ENCODE measurements around the gene APLP1. TPM values are rescaled to one million over a fixed set of nuclear protein-coding genes. Genes with fewer than 3 reads are reported as not detected.
A peak's percentile ranks its signal among the peaks of the same experiment; 100 is the strongest.

The APLP1 gene
- polyA plus RNA-seq (2011; rRNA removed) (6.8 and 10.9 TPM in 2 replicates), polyA minus RNA-seq (2011; rRNA and poly(A)+ RNA removed) (3.3 and 4.4 TPM in 2 replicates)

DNA sequence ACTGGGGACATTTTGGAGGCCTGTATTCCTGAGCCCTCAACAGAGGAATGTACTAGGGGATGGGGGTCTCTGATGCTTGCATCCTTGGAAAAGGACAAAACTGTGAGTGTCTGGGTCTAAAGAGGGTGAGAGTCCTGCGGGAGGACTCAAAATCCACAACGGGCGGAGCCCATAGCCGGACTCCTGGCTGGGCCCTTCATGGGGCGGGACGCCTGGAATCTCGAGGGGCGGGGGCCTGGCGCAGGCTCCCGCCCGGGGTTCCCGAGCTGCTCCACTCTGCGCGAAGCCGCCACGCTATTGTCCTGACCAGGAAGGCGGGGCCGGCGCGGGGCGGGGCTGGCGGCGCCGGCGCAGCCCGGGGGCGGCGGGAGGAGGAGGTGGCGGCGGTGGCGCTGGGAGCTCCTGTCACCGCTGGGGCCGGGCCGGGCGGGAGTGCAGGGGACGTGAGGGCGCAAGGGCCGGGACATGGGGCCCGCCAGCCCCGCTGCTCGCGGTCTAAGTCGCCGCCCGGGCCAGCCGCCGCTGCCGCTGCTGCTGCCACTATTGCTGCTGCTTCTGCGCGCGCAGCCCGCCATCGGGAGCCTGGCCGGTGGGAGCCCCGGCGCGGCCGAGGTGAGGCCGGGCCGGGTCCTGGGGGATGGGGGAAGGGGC lies at the start of gene APLP1:
APLP1 (plus strand) TSS at position 403 of the 651 bp plus-strand sequence; CDS start at position 466, 63 bp downstream.
- no peak for DNase-seq (ENCODE audit: low read depth, low spot score)
- Histone ChIP-seq H3K27ac (ENCODE audit: low read depth, low read length) (no peak within 1 kb of the TSS), H3K4me3 (ENCODE audit: low read depth, low read length) (peak within 1 kb of the TSS; percentile 45), H3K9me3 (ENCODE audit: control insufficient read depth, insufficient read depth, low read length) (no peaks in the 10 kb centered on the region; the same call in 1 of the 2 replicates), H3K27me3 (ENCODE audit: control insufficient read depth, insufficient read depth, low read length) (peaks cover 24% of the 10 kb centered on the region)
- ChIA-PET POLR2A (no interaction called here), CTCF (no interaction called here)
- TF ChIP-seq CTCF (IDR thresholded peaks at IDR 0.05; ENCODE audit: low read depth, low read length) = no peak

GRCh38 chr19:35822579-35822978 lies 45.8 kb upstream of the APLP1 start:
- Histone ChIP-seq H3K4me3 (ENCODE audit: low read depth, low read length) (no peak overlapping the region), H3K9me3 (ENCODE audit: control insufficient read depth, insufficient read depth, low read length) (no peaks in the 10 kb centered on the region), H3K27ac (ENCODE audit: low read depth, low read length) (no peak overlapping the region), H3K27me3 (ENCODE audit: control insufficient read depth, insufficient read depth, low read length) (peaks cover 4% of the 10 kb centered on the region)
- CTCF ChIA-PET = no interaction called here
- no peak for DNase-seq (ENCODE audit: low read depth, low spot score)
- no peak for TF ChIP-seq CTCF (IDR thresholded peaks at IDR 0.05; ENCODE audit: low read depth, low read length)
- POLR2A ChIA-PET = no interaction called here

DNA sequence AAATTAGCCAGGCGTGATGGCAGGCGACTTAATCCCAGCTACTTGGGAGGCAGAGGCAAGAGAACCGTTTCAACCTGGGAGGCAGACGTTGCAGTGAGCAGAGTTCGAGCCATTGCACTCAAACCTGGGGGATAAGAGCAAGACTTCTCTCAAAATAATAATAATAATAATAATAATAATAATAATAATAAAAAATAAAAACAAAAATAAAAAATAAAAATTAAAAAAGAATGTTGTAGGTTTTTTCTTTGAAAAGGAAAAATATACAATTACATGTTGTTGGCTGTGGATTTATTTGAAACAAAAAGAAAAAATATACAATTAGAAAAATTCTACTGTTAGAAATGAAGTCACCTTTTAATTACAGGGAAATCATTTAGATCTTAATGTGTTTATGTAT lies 44.2 kb upstream of the APLP1 start:
- ChIA-PET POLR2A (no interaction called here), CTCF (no interaction called here)
- Histone ChIP-seq H3K27me3 (ENCODE audit: control insufficient read depth, insufficient read depth, low read length) (no peaks in the 10 kb centered on the region), H3K4me3 (ENCODE audit: low read depth, low read length) (no peak overlapping the region), H3K27ac (ENCODE audit: low read depth, low read length) (no peak overlapping the region), H3K9me3 (ENCODE audit: control insufficient read depth, insufficient read depth, low read length) (no peaks in the 10 kb centered on the region)
- no peak for DNase-seq (ENCODE audit: low read depth, low spot score)
- no peak for TF ChIP-seq CTCF (IDR thresholded peaks at IDR 0.05; ENCODE audit: low read depth, low read length)

GRCh38 chr19:35828692-35829301 lies 39.6 kb upstream of the APLP1 start:
- POLR2A ChIA-PET = interaction anchor here (0.7 kb wide), 1 partner anchor 51 kb away, joined by 3 read pairs; no protein-coding TSS in a partner anchor
- TF ChIP-seq CTCF (IDR thresholded peaks at IDR 0.05; ENCODE audit: low read depth, low read length) = no peak
- CTCF ChIA-PET = interaction anchor here (0.6 to 1.5 kb wide), 2 partner anchors 9 to 85 kb away, joined by 5 to 7 read pairs; no protein-coding TSS in a partner anchor
- H3K27ac ChIP-seq (ENCODE audit: low read depth, low read length) = no peak overlapping the region
- peaks cover 2% of the 10 kb centered on the region for H3K27me3 ChIP-seq (ENCODE audit: control insufficient read depth, insufficient read depth, low read length)
- peak; percentile 23 for DNase-seq (ENCODE audit: low read depth, low spot score)
- H3K9me3 ChIP-seq (ENCODE audit: control insufficient read depth, insufficient read depth, low read length) = no peaks in the 10 kb centered on the region
- H3K4me3 ChIP-seq (ENCODE audit: low read depth, low read length) = no peak overlapping the region

DNA sequence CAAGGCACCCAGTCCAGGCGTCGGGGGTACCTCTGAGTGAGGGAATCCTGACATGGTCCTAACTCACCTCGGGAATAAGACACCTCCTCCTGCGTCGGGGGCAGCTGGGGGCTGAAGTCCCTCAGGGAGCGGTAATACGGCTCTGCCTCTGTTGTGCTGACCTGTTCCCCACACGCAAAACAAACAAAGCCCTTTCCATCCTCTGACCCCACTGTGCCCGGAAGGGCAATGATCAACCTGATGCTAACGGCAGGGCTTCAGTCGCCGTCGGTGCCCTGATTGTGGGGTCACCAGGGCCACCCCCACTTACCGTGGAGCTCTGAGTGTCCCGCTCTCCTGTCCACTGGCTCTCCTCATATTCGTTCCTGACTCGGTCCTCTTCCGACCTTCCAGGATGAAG lies 37.4 kb upstream of the APLP1 start:
- CTCF ChIA-PET = no interaction called here
- Histone ChIP-seq H3K4me3 (ENCODE audit: low read depth, low read length) (no peak overlapping the region), H3K9me3 (ENCODE audit: control insufficient read depth, insufficient read depth, low read length) (no peaks in the 10 kb centered on the region), H3K27me3 (ENCODE audit: control insufficient read depth, insufficient read depth, low read length) (peaks cover 2% of the 10 kb centered on the region), H3K27ac (ENCODE audit: low read depth, low read length) (no peak overlapping the region)
- POLR2A ChIA-PET = no interaction called here
- no peak for TF ChIP-seq CTCF (IDR thresholded peaks at IDR 0.05; ENCODE audit: low read depth, low read length)
- no peak for DNase-seq (ENCODE audit: low read depth, low spot score)
